ENCODE results near the gene ETNK1.

Gene ETNK1

DNA sequence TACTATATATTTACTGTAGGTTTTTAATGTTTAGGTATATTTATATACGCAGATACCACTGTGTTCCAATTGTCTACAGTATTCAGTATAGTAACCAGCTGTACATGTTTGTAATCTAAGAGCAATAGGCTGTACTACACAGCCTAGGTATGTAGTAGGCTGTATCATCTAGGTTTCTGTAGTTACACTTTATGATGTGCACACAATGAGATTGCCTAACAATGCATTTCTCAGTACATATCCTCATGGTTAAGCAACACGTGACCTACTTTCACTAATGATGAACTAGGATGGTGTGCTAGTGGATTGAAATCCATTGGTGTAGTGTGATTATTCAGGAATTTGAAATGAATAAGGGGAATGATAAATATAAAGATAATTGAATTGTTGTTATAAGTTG, 77.7 kb downstream of the ETNK1 start:
- TF ChIP-seq PATZ1 (CRISPR knock-in tag; IDR thresholded peaks at IDR 0.05; ENCODE audit: borderline replicate concordance) = no peak
- TF ChIP-seq GLIS3 (CRISPR knock-in tag; IDR thresholded peaks at IDR 0.05) = no peak
- no peak for TF ChIP-seq TCF4 (CRISPR knock-in tag; IDR thresholded peaks at IDR 0.05; ENCODE audit: borderline replicate concordance)
- TF ChIP-seq ESRRG (CRISPR knock-in tag; IDR thresholded peaks at IDR 0.05) = no peak
- TF ChIP-seq SNAI2 (CRISPR knock-in tag; IDR thresholded peaks at IDR 0.05) = no peak
- TF ChIP-seq ZNF565 (CRISPR knock-in tag; conservative IDR thresholded peaks at IDR 0.05; ENCODE audit: low read depth) = no peak
- no peak for TF ChIP-seq CSRNP3 (CRISPR knock-in tag; IDR thresholded peaks at IDR 0.05)
- no peak for TF ChIP-seq ZNF70 (CRISPR knock-in tag; IDR thresholded peaks at IDR 0.05)
- TF ChIP-seq CREB5 (CRISPR knock-in tag; IDR thresholded peaks at IDR 0.05; ENCODE audit: low read depth) = no peak
- ATAC-seq = no peak

DNA sequence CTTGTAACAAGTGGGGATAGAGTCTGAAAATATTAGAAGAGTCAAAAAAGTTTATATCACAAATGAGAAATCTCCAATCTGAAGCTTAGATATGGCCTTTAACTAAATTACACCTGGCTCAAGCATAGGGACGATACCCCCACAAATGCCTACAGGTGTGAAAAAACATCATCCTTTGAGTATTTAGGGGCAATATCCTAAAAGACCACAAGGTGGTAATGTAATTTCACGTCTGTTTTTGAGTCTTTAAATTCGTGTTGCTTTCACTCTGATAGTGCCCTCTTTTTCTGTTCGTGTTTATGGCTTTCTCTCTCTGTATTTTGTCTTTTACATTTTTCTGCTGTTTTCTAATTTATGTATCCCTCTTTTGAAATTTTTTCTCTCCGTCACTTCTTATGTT, 84.3 kb downstream of the ETNK1 start:
- TF ChIP-seq CSRNP3 (CRISPR knock-in tag; IDR thresholded peaks at IDR 0.05) (no peak), ZFP3 (CRISPR knock-in tag; IDR thresholded peaks at IDR 0.05) (no peak), POU6F1 (CRISPR knock-in tag; IDR thresholded peaks at IDR 0.05; ENCODE audit: borderline replicate concordance, low read depth) (no peak), TCF4 (CRISPR knock-in tag; IDR thresholded peaks at IDR 0.05; ENCODE audit: borderline replicate concordance) (no peak), ZNF8 (CRISPR knock-in tag; IDR thresholded peaks at IDR 0.05) (no peak)
- peak; percentile 45; the same call in 2 of the 3 replicates for ATAC-seq

- ATAC-seq = no peak
- TF ChIP-seq GLIS3 (CRISPR knock-in tag; IDR thresholded peaks at IDR 0.05) (no peak), ZNF70 (CRISPR knock-in tag; IDR thresholded peaks at IDR 0.05) (no peak), ESRRG (CRISPR knock-in tag; IDR thresholded peaks at IDR 0.05) (no peak), ARNTL (CRISPR knock-in tag; IDR thresholded peaks at IDR 0.05; ENCODE audit: borderline replicate concordance, low read depth) (no peak), ZNF8 (CRISPR knock-in tag; IDR thresholded peaks at IDR 0.05) (no peak), CSRNP3 (CRISPR knock-in tag; IDR thresholded peaks at IDR 0.05) (no peak), TSHZ2 (CRISPR knock-in tag; IDR thresholded peaks at IDR 0.05) (no peak), CSDC2 (CRISPR knock-in tag; IDR thresholded peaks at IDR 0.05) (no peak), TOX (CRISPR knock-in tag; IDR thresholded peaks at IDR 0.05; ENCODE audit: borderline replicate concordance) (no peak), CREB5 (CRISPR knock-in tag; IDR thresholded peaks at IDR 0.05; ENCODE audit: low read depth) (no peak), ZC3H10 (CRISPR knock-in tag; IDR thresholded peaks at IDR 0.05) (no peak), BACH2 (CRISPR knock-in tag; IDR thresholded peaks at IDR 0.05; ENCODE audit: borderline replicate concordance) (no peak), OSR1 (CRISPR knock-in tag; IDR thresholded peaks at IDR 0.05) (no peak), RARB (CRISPR knock-in tag; IDR thresholded peaks at IDR 0.05) (no peak), POU6F1 (CRISPR knock-in tag; IDR thresholded peaks at IDR 0.05; ENCODE audit: borderline replicate concordance, low read depth) (no peak), ZFP3 (CRISPR knock-in tag; IDR thresholded peaks at IDR 0.05) (no peak)
Measured at GRCh38 chr12:22712083-22712482, 87.1 kb downstream of the ETNK1 start.
